Panc1 (cell line): ENCODE results near the gene MLYCD.

Source experiments
- CTCF ChIP-seq: fragments of 450-650 bp; IDR thresholded peaks from 2 replicates; pipeline ENCODE4 v1.5.1; 2017; ENCODE audit warnings: mild to moderate bottlenecking
- POLR2AphosphoS5 ChIP-seq: IDR thresholded peaks from 2 replicates; pipeline ENCODE4 v1.6.1; 2012; ENCODE audit warnings: mild to moderate bottlenecking, low read depth, low read length, moderate library complexity

GRCh38 chr16:83907631-83908250 lies 8.8 kb downstream of the MLYCD start:
- TF ChIP-seq CTCF (no peak), POLR2AphosphoS5 (no peak)
